Measurements from ENCODE around the gene ZNF576. TPM values are rescaled to one million over a fixed set of nuclear protein-coding genes. Genes with fewer than 3 reads are reported as not detected.
A peak's percentile ranks its signal among the peaks of the same experiment; 100 is the strongest.
"Not testable (repeated sequence)": the region's sequence is repeated elsewhere in the genome, so short reads cannot be mapped to it uniquely, and the experiment has no call there.

ZNF576 gene
- total and polyA plus RNA-seq, 2 of the 13 experiments (the other 11 are each of a cell fraction or from before 2014, with no cell fraction given) = 7.2 to 9.6 TPM

DNA sequence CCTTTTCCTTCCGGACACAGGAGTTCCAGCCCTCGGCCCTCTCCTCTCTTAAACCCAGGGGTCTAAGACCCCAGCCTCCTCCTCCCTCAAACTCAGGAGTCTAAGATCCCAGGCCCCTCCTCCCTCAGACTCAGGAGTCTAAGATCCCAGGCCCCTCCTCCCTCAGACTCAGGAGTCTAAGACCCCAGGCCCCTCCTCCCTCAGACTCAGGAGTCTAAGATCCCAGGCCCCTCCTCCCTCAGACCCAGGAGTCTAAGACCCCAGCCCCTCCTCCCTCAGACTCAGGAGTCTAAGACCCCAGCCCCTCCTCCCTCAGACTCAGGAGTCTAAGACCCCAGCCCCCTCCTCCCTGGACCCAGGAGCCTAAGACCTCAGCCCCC is 39.2 kb downstream of the ZNF576 start:
- H3K79me2 ChIP-seq (ENCODE audit: insufficient read depth, low read length); ATAC-seq; H3K36me3 ChIP-seq (replicated peaks in 1 of 2; ENCODE audit: control insufficient read depth in 1 of 2, insufficient read depth in 2 of 2, low read length in 2 of 2); H4K20me1 ChIP-seq (ENCODE audit: insufficient read depth, low read length); in situ Hi-C loops (cut with HindIII; ENCODE audit: extremely low pct_ligation_motif_present, low pct_unique_long_range_greater_than_20kb); FAIRE-seq; H3K9me3 ChIP-seq (ENCODE audit: low read length); DNase-seq (ENCODE audit: low spot score); BruUV-seq (replicated peaks); H2AFZ ChIP-seq (ENCODE audit: low read length); CTCF ChIA-PET (ENCODE audit: low intra/inter-chr PET ratio, low total read pairs); H3K27me3 ChIP-seq (ENCODE audit: control insufficient read depth in 1 of 2, insufficient read depth in 2 of 2, low read length in 2 of 2): not testable (repeated sequence)
- intact Hi-C loops (cut with micrococcal nuclease; ENCODE audit: unreplicated experiment) = loop anchor here (2.0 kb wide), 1 partner anchor 17 kb away; the partner anchor contains the start of gene ZNF428
- WGBS (ENCODE audit: low lambda C conversion rate) = 3% methylated on average over 2 of the region's 2 CpGs
- H3K27ac ChIP-seq (ENCODE audit: extremely low read length, insufficient read depth, low read length) = peak overlapping the region; percentile 90
- POLR2A ChIA-PET = interaction anchor here (0.6 to 2.3 kb wide), 6 partner anchors 11 to 577 kb away, joined by 3 to 20 read pairs (median 6); partner anchors contain the start of genes IRGQ, ZNF227 and ZNF576
- peak overlapping the region; percentile 61 to 76 (median 67); a peak in 5 of 6 replicates for H3K4me3 ChIP-seq (replicated peaks in 1 of 3; ENCODE audit: insufficient read depth in 1 of 3, low read depth in 2 of 3, low read length in 3 of 3)
- H3K9ac ChIP-seq (ENCODE audit: insufficient read depth, low read depth, low read length) = peak overlapping the region; percentile 87
- peaks cover 65% of the 10 kb centered on the region for H3K4me1 ChIP-seq (ENCODE audit: insufficient read depth, low read length)
- H3K4me2 ChIP-seq (ENCODE audit: low read depth, low read length) = peak overlapping the region; percentile 92
- TF ChIP-seq ZSCAN22 (CRISPR knock-in tag; IDR thresholded peaks at IDR 0.05) = peak; percentile 93

GRCh38 chr19:43636121-43636683 is 39.8 kb downstream of the ZNF576 start:
- ATAC-seq = no peak
- no TSS peak for BruUV-seq (replicated peaks)
- H3K4me2 ChIP-seq (ENCODE audit: low read depth, low read length) = peak overlapping the region; percentile 92
- DNase-seq (ENCODE audit: low spot score) = peak; percentile 24
- intact Hi-C loops (cut with micrococcal nuclease; ENCODE audit: unreplicated experiment) = no loop called here
- H3K27me3 ChIP-seq (ENCODE audit: control insufficient read depth in 1 of 2, insufficient read depth in 2 of 2, low read length in 2 of 2) = no peaks in the 10 kb centered on the region
- H2AFZ ChIP-seq (ENCODE audit: low read length) = no peak overlapping the region
- in situ Hi-C loops (cut with HindIII; ENCODE audit: extremely low pct_ligation_motif_present, low pct_unique_long_range_greater_than_20kb) = no loop called here
- no peaks in the 10 kb centered on the region for H3K9me3 ChIP-seq (ENCODE audit: low read length)
- FAIRE-seq = no peak
- H3K4me3 ChIP-seq (replicated peaks in 1 of 3; ENCODE audit: insufficient read depth in 1 of 3, low read depth in 2 of 3, low read length in 3 of 3) = peak overlapping the region; percentile 4 to 76 (median 67); a peak in 1 of 6 replicates
- H3K4me1 ChIP-seq (ENCODE audit: insufficient read depth, low read length) = peaks cover 68% of the 10 kb centered on the region
- no peaks in the 10 kb centered on the region for H3K36me3 ChIP-seq (replicated peaks in 1 of 2; ENCODE audit: control insufficient read depth in 1 of 2, insufficient read depth in 2 of 2, low read length in 2 of 2)
- ChIA-PET CTCF (ENCODE audit: low intra/inter-chr PET ratio, low total read pairs) (no interaction called here), POLR2A (interaction anchor here (2.3 kb wide), 1 partner anchor 41 kb away, joined by 20 read pairs; the partner anchor contains the start of genes IRGQ and ZNF576)
- 25% methylated on average over 2 of the region's 14 CpGs for WGBS (ENCODE audit: low lambda C conversion rate)
- no peaks in the 10 kb centered on the region for H4K20me1 ChIP-seq (ENCODE audit: insufficient read depth, low read length)
- peak overlapping the region; percentile 90 for H3K27ac ChIP-seq (ENCODE audit: extremely low read length, insufficient read depth, low read length)
- H3K79me2 ChIP-seq (ENCODE audit: insufficient read depth, low read length) = no peaks in the 10 kb centered on the region
- H3K9ac ChIP-seq (ENCODE audit: insufficient read depth, low read depth, low read length) = peak overlapping the region; percentile 87; the same call in 1 of the 2 replicates
- TF ChIP-seq SALL1 (CRISPR knock-in tag; IDR thresholded peaks at IDR 0.05) (no peak), ZNF784 (CRISPR knock-in tag; IDR thresholded peaks at IDR 0.05; ENCODE audit: borderline replicate concordance) (no peak), CC2D1A (CRISPR knock-in tag; IDR thresholded peaks at IDR 0.05) (no peak), CREM (IDR thresholded peaks at IDR 0.05) (no peak), CREM (CRISPR knock-in tag; IDR thresholded peaks at IDR 0.05) (no peak), ZNF12 (CRISPR knock-in tag; IDR thresholded peaks at IDR 0.05) (no peak), HOXD1 (CRISPR knock-in tag; IDR thresholded peaks at IDR 0.05) (no peak), SAP130 (CRISPR knock-in tag; IDR thresholded peaks at IDR 0.05; ENCODE audit: low read depth) (peak; percentile 33), PCBP1 (IDR thresholded peaks at IDR 0.05; ENCODE audit: borderline replicate concordance, low read depth, low read length) (0 out of 2 replicates have a peak, but pooled peaks have one; percentile 15), FOSL2 (CRISPR knock-in tag; IDR thresholded peaks at IDR 0.05) (peak; percentile 79)
- TF ChIP-seq, protein P1, sequence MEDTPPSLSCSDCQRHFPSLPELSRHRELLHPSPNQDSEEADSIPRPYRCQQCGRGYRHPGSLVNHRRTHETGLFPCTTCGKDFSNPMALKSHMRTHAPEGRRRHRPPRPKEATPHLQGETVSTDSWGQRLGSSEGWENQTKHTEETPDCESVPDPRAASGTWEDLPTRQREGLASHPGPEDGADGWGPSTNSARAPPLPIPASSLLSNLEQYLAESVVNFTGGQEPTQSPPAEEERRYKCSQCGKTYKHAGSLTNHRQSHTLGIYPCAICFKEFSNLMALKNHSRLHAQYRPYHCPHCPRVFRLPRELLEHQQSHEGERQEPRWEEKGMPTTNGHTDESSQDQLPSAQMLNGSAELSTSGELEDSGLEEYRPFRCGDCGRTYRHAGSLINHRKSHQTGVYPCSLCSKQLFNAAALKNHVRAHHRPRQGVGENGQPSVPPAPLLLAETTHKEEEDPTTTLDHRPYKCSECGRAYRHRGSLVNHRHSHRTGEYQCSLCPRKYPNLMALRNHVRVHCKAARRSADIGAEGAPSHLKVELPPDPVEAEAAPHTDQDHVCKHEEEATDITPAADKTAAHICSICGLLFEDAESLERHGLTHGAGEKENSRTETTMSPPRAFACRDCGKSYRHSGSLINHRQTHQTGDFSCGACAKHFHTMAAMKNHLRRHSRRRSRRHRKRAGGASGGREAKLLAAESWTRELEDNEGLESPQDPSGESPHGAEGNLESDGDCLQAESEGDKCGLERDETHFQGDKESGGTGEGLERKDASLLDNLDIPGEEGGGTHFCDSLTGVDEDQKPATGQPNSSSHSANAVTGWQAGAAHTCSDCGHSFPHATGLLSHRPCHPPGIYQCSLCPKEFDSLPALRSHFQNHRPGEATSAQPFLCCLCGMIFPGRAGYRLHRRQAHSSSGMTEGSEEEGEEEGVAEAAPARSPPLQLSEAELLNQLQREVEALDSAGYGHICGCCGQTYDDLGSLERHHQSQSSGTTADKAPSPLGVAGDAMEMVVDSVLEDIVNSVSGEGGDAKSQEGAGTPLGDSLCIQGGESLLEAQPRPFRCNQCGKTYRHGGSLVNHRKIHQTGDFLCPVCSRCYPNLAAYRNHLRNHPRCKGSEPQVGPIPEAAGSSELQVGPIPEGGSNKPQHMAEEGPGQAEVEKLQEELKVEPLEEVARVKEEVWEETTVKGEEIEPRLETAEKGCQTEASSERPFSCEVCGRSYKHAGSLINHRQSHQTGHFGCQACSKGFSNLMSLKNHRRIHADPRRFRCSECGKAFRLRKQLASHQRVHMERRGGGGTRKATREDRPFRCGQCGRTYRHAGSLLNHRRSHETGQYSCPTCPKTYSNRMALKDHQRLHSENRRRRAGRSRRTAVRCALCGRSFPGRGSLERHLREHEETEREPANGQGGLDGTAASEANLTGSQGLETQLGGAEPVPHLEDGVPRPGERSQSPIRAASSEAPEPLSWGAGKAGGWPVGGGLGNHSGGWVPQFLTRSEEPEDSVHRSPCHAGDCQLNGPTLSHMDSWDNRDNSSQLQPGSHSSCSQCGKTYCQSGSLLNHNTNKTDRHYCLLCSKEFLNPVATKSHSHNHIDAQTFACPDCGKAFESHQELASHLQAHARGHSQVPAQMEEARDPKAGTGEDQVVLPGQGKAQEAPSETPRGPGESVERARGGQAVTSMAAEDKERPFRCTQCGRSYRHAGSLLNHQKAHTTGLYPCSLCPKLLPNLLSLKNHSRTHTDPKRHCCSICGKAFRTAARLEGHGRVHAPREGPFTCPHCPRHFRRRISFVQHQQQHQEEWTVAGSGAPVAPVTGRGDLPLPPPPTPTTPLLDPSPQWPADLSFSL (CRISPR knock-in tag; IDR thresholded peaks at IDR 0.05) = no peak
